ENCODE measurements around the gene ARHGAP18.

The ARHGAP18 gene

DNA sequence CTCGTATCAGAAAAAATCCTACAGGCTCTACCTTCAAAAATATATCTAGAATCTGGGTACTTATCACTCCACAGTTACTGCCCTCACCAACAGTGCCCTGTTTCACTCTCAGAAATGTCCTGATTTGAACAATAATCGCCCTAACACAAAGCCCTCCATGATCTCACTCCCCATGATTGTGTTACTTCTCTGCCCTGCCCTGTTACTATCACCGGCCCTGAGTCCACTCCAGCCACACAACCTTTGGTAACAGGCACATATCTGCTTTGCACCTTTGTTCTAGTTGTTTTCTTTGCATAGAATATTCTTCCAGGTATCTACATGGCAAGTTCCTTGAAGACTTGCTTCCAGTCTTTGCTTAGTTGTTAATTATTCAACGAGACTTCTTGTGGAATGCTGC is 142.0 kb downstream of the ARHGAP18 start:
- Histone ChIP-seq H3K27me3 (ENCODE audit: insufficient read depth, insufficient read length) (no peaks in the 10 kb centered on the region), H3K9ac (ENCODE audit: insufficient read length, low read depth) (no peak overlapping the region), H3K9me3 (ENCODE audit: insufficient read depth, low read length) (no peaks in the 10 kb centered on the region), H3K36me3 (ENCODE audit: insufficient read depth, insufficient read length, low read length) (no peaks in the 10 kb centered on the region), H3K4me3 (ENCODE audit: insufficient read length, low read depth) (no peak overlapping the region), H3K4me1 (ENCODE audit: insufficient read depth, insufficient read length) (no peaks in the 10 kb centered on the region)
- DNase-seq (ENCODE audit: low read depth, low spot score) = no peak
- no peak for TF ChIP-seq YY1 (IDR thresholded peaks at IDR 0.05; ENCODE audit: insufficient read depth, insufficient read length)
- no peak for TF ChIP-seq SUZ12 (IDR thresholded peaks at IDR 0.05; ENCODE audit: extremely low read depth, insufficient read depth, insufficient read length)
- TF ChIP-seq ZNF274 (IDR thresholded peaks at IDR 0.05; ENCODE audit: low read depth, low read length) = no peak

- no peaks in the 10 kb centered on the region for H3K27me3 ChIP-seq (ENCODE audit: insufficient read depth, insufficient read length)
- peak; percentile 15 for DNase-seq (ENCODE audit: low read depth, low spot score)
- H3K9ac ChIP-seq (ENCODE audit: insufficient read length, low read depth) = no peak overlapping the region
- H3K4me1 ChIP-seq (ENCODE audit: insufficient read depth, insufficient read length) = no peaks in the 10 kb centered on the region
- TF ChIP-seq ZNF274 (IDR thresholded peaks at IDR 0.05; ENCODE audit: low read depth, low read length) = no peak
- no peak for TF ChIP-seq YY1 (IDR thresholded peaks at IDR 0.05; ENCODE audit: insufficient read depth, insufficient read length)
- TF ChIP-seq SUZ12 (IDR thresholded peaks at IDR 0.05; ENCODE audit: extremely low read depth, insufficient read depth, insufficient read length) = no peak
- H3K36me3 ChIP-seq (ENCODE audit: insufficient read depth, insufficient read length, low read length) = no peaks in the 10 kb centered on the region
- H3K4me3 ChIP-seq (ENCODE audit: insufficient read length, low read depth) = no peak overlapping the region
- H3K9me3 ChIP-seq (ENCODE audit: insufficient read depth, low read length) = no peaks in the 10 kb centered on the region
These were observed 142.6 kb downstream of the ARHGAP18 start for GRCh38 chr6:129567374-129567773.

- Histone ChIP-seq H3K9me3 (ENCODE audit: insufficient read depth, low read length) (no peaks in the 10 kb centered on the region), H3K36me3 (ENCODE audit: insufficient read depth, insufficient read length, low read length) (no peaks in the 10 kb centered on the region), H3K27me3 (ENCODE audit: insufficient read depth, insufficient read length) (no peaks in the 10 kb centered on the region), H3K4me3 (ENCODE audit: insufficient read length, low read depth) (no peak overlapping the region), H3K9ac (ENCODE audit: insufficient read length, low read depth) (no peak overlapping the region), H3K4me1 (ENCODE audit: insufficient read depth, insufficient read length) (no peaks in the 10 kb centered on the region)
- no peak for TF ChIP-seq ZNF274 (IDR thresholded peaks at IDR 0.05; ENCODE audit: low read depth, low read length)
- TF ChIP-seq YY1 (IDR thresholded peaks at IDR 0.05; ENCODE audit: insufficient read depth, insufficient read length) = no peak
- TF ChIP-seq SUZ12 (IDR thresholded peaks at IDR 0.05; ENCODE audit: extremely low read depth, insufficient read depth, insufficient read length) = no peak
- no peak for DNase-seq (ENCODE audit: low read depth, low spot score)
These were observed 144.2 kb downstream of the ARHGAP18 start for GRCh38 chr6:129565811-129566210.

DNA sequence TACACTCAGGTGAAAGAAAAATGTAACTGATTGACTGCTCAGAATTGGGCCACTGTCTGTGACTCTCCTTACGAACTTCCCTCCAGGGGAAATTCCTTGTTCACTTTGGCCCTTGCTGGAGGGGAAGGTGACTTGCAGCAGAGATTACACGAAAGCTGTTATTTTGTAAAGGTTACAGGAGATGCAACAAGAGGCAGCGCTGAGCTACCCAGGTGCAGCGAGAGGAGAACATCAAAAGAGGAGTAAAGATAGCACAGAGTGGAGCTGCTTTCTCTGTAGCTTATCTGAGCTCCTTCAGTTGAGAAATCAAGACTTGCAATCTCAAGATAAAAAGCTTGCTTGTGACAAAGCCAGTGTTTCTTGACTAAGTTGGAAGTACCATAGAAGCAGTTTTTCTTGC is 144.6 kb downstream of the ARHGAP18 start:
- H3K36me3 ChIP-seq (ENCODE audit: insufficient read depth, insufficient read length, low read length) = no peaks in the 10 kb centered on the region
- TF ChIP-seq SUZ12 (IDR thresholded peaks at IDR 0.05; ENCODE audit: extremely low read depth, insufficient read depth, insufficient read length) (no peak), ZNF274 (IDR thresholded peaks at IDR 0.05; ENCODE audit: low read depth, low read length) (no peak), YY1 (IDR thresholded peaks at IDR 0.05; ENCODE audit: insufficient read depth, insufficient read length) (no peak)
- H3K27me3 ChIP-seq (ENCODE audit: insufficient read depth, insufficient read length) = no peaks in the 10 kb centered on the region
- no peaks in the 10 kb centered on the region for H3K4me1 ChIP-seq (ENCODE audit: insufficient read depth, insufficient read length)
- no peak overlapping the region for H3K4me3 ChIP-seq (ENCODE audit: insufficient read length, low read depth)
- no peak for DNase-seq (ENCODE audit: low read depth, low spot score)
- no peak overlapping the region for H3K9ac ChIP-seq (ENCODE audit: insufficient read length, low read depth)
- no peaks in the 10 kb centered on the region for H3K9me3 ChIP-seq (ENCODE audit: insufficient read depth, low read length)

GRCh38 chr6:129558248-129558647 is 151.7 kb downstream of the ARHGAP18 start:
- no peak for TF ChIP-seq SUZ12 (IDR thresholded peaks at IDR 0.05; ENCODE audit: extremely low read depth, insufficient read depth, insufficient read length)
- TF ChIP-seq YY1 (IDR thresholded peaks at IDR 0.05; ENCODE audit: insufficient read depth, insufficient read length) = no peak
- TF ChIP-seq ZNF274 (IDR thresholded peaks at IDR 0.05; ENCODE audit: low read depth, low read length) = no peak
- Histone ChIP-seq H3K9ac (ENCODE audit: insufficient read length, low read depth) (no peak overlapping the region), H3K4me1 (ENCODE audit: insufficient read depth, insufficient read length) (no peaks in the 10 kb centered on the region), H3K27me3 (ENCODE audit: insufficient read depth, insufficient read length) (no peaks in the 10 kb centered on the region), H3K36me3 (ENCODE audit: insufficient read depth, insufficient read length, low read length) (no peaks in the 10 kb centered on the region), H3K9me3 (ENCODE audit: insufficient read depth, low read length) (no peaks in the 10 kb centered on the region), H3K4me3 (ENCODE audit: insufficient read length, low read depth) (no peak overlapping the region)
- no peak for DNase-seq (ENCODE audit: low read depth, low spot score)

GRCh38 chr6:129555206-129555832 is 154.7 kb downstream of the ARHGAP18 start:
- TF ChIP-seq ZNF274 (IDR thresholded peaks at IDR 0.05; ENCODE audit: low read depth, low read length) = no peak
- TF ChIP-seq SUZ12 (IDR thresholded peaks at IDR 0.05; ENCODE audit: extremely low read depth, insufficient read depth, insufficient read length) = no peak
- TF ChIP-seq YY1 (IDR thresholded peaks at IDR 0.05; ENCODE audit: insufficient read depth, insufficient read length) = no peak
- no peaks in the 10 kb centered on the region for H3K36me3 ChIP-seq (ENCODE audit: insufficient read depth, insufficient read length, low read length)
- no peak overlapping the region for H3K9ac ChIP-seq (ENCODE audit: insufficient read length, low read depth)
- no peak for DNase-seq (ENCODE audit: low read depth, low spot score)
- H3K4me3 ChIP-seq (ENCODE audit: insufficient read length, low read depth) = no peak overlapping the region
- H3K9me3 ChIP-seq (ENCODE audit: insufficient read depth, low read length) = no peaks in the 10 kb centered on the region
- H3K27me3 ChIP-seq (ENCODE audit: insufficient read depth, insufficient read length) = no peaks in the 10 kb centered on the region
- H3K4me1 ChIP-seq (ENCODE audit: insufficient read depth, insufficient read length) = no peaks in the 10 kb centered on the region

GRCh38 chr6:129552413-129552812 is 157.6 kb downstream of the ARHGAP18 start:
- DNase-seq (ENCODE audit: low read depth, low spot score) = no peak
- H3K4me3 ChIP-seq (ENCODE audit: insufficient read length, low read depth) = no peak overlapping the region
- TF ChIP-seq YY1 (IDR thresholded peaks at IDR 0.05; ENCODE audit: insufficient read depth, insufficient read length) (no peak), ZNF274 (IDR thresholded peaks at IDR 0.05; ENCODE audit: low read depth, low read length) (no peak), SUZ12 (IDR thresholded peaks at IDR 0.05; ENCODE audit: extremely low read depth, insufficient read depth, insufficient read length) (no peak)

More at GRCh38 chr6:129552413-129552812, 157.6 kb downstream of the ARHGAP18 start:
- H3K27me3 ChIP-seq (ENCODE audit: insufficient read depth, insufficient read length) = no peaks in the 10 kb centered on the region
- H3K4me1 ChIP-seq (ENCODE audit: insufficient read depth, insufficient read length) = no peaks in the 10 kb centered on the region
- H3K36me3 ChIP-seq (ENCODE audit: insufficient read depth, insufficient read length, low read length) = no peaks in the 10 kb centered on the region
- H3K9me3 ChIP-seq (ENCODE audit: insufficient read depth, low read length) = no peaks in the 10 kb centered on the region
- H3K9ac ChIP-seq (ENCODE audit: insufficient read length, low read depth) = no peak overlapping the region
